ENCODE data around the gene STX18. TPM values are rescaled to one million over a fixed set of nuclear protein-coding genes. Genes with fewer than 3 reads are reported as not detected.
A peak's percentile ranks its signal among the peaks of the same experiment; 100 is the strongest.

STX18 gene
- total and polyA plus RNA-seq, 2 experiments from 2014 or later, result 15.9 to 18.1 TPM

DNA sequence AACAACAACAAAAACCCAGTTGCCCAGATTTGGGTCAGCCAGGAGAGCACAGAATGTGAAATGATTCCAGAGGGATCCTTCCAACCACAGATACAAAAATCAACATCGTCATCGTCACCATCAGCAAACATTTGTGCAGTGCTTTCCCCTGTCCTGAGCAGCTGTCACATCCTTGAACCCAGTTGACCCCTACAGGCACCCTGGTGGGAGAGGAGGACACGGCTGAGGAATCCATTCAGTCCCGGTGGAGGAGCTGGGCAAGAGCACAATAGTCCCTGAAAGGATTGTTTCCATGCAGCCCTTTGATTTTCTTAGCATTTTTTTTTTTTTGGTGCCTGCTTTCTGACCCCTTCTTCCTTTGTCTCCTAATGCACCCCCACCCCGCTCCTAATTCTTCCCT, 37.1 kb upstream of the STX18 start:
- Mint-ChIP-seq H3K27ac (no peak overlapping the region), H3K9me3 (no peaks in the 10 kb centered on the region), H3K27me3 (ENCODE audit: insufficient read depth, low read depth, poor library complexity) (peaks cover 16% of the 10 kb centered on the region), H3K4me1 (peaks cover 27% of the 10 kb centered on the region), H3K4me3 (no peak overlapping the region), H3K36me3 (ENCODE audit: low read depth) (no peaks in the 10 kb centered on the region; the same call in 1 of the 3 replicates)
- Histone ChIP-seq H4K20me1 (replicated peaks; ENCODE audit: insufficient read depth) (peaks cover 5% of the 10 kb centered on the region), H3K27me3 (ENCODE audit: insufficient read depth) (peaks cover 19% of the 10 kb centered on the region), H3F3A (replicated peaks; ENCODE audit: low read depth) (no peaks in the 10 kb centered on the region; the same call in 1 of the 2 replicates), H3K4me3 (no peak overlapping the region), H3K27ac (ENCODE audit: low read depth) (no peak overlapping the region), H3K9me2 (ENCODE audit: insufficient read depth) (no peaks in the 10 kb centered on the region), H3K4me1 (ENCODE audit: insufficient read depth) (peaks cover 8% of the 10 kb centered on the region), H3K4me2 (no peak overlapping the region), H3K79me2 (replicated peaks; ENCODE audit: insufficient read depth) (no peaks in the 10 kb centered on the region), H2AFZ (no peak overlapping the region), H3K36me3 (ENCODE audit: insufficient read depth) (no peaks in the 10 kb centered on the region; the same call in 1 of the 2 replicates)
- ATAC-seq, result peak; percentile 15
- TF ChIP-seq, protein P1, sequence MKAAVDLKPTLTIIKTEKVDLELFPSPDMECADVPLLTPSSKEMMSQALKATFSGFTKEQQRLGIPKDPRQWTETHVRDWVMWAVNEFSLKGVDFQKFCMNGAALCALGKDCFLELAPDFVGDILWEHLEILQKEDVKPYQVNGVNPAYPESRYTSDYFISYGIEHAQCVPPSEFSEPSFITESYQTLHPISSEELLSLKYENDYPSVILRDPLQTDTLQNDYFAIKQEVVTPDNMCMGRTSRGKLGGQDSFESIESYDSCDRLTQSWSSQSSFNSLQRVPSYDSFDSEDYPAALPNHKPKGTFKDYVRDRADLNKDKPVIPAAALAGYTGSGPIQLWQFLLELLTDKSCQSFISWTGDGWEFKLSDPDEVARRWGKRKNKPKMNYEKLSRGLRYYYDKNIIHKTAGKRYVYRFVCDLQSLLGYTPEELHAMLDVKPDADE (IDR thresholded peaks at IDR 0.05), result no peak
- TF ChIP-seq JUNB (IDR thresholded peaks at IDR 0.05; ENCODE audit: unreplicated experiment) (no peak), EZH2 (IDR thresholded peaks at IDR 0.05; ENCODE audit: low read depth, unreplicated experiment) (no peak), STAT1 (IDR thresholded peaks at IDR 0.05; ENCODE audit: unreplicated experiment) (no peak), POLR2AphosphoS5 (IDR thresholded peaks at IDR 0.05; ENCODE audit: low read depth) (no peak), CREB1 (CRISPR knock-in tag; IDR thresholded peaks at IDR 0.05; ENCODE audit: low read depth) (no peak), ZNF114 (CRISPR knock-in tag; IDR thresholded peaks at IDR 0.05) (no peak), EZH2phosphoT487 (IDR thresholded peaks at IDR 0.05; ENCODE audit: unreplicated experiment) (no peak)
- peak; percentile 46 for DNase-seq (ENCODE audit: low spot score)

DNA sequence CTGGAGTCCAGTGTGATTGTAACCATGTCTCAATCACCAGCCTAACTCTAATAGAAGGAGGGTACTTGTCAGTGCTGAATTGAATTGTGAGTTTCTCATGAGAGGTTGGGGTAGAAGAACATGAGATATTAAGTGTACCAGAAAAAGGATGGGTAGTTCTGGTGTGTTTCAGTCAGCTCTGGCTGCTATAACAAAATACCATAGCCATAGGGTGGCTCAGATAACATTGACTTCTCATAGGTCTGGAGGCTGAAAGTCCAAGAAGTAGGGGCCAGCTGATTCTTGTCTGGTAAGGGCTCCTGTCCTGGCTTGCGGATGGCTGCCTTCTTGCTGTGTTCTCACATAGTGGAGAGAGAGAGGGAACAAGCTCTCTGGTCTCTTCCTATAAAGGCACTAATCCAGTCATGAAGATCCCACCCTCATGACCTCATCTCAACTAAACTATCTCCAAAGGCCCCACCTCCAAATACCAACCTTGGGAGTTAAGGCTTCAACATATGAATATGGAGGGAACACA, 35.6 kb upstream of the STX18 start:
- ATAC-seq (no peak), DNase-seq (ENCODE audit: low spot score) (no peak)
- Histone ChIP-seq H3K36me3 (ENCODE audit: insufficient read depth) (no peaks in the 10 kb centered on the region; the same call in 1 of the 2 replicates), H3K9me2 (ENCODE audit: insufficient read depth) (no peaks in the 10 kb centered on the region), H3F3A (replicated peaks; ENCODE audit: low read depth) (no peaks in the 10 kb centered on the region; the same call in 1 of the 2 replicates), H4K20me1 (replicated peaks; ENCODE audit: insufficient read depth) (no peaks in the 10 kb centered on the region; the same call in none of the 2 replicates), H3K79me2 (replicated peaks; ENCODE audit: insufficient read depth) (no peaks in the 10 kb centered on the region), H3K4me3 (no peak overlapping the region), H3K27me3 (ENCODE audit: insufficient read depth) (peaks cover 31% of the 10 kb centered on the region), H2AFZ (no peak overlapping the region), H3K4me2 (no peak overlapping the region), H3K27ac (ENCODE audit: low read depth) (no peak overlapping the region), H3K4me1 (ENCODE audit: insufficient read depth) (peaks cover 8% of the 10 kb centered on the region)
- Mint-ChIP-seq H3K9me3 (no peaks in the 10 kb centered on the region), H3K4me1 (peaks cover 21% of the 10 kb centered on the region), H3K4me3 (no peak overlapping the region), H3K36me3 (ENCODE audit: low read depth) (no peaks in the 10 kb centered on the region; the same call in 1 of the 3 replicates), H3K27me3 (ENCODE audit: insufficient read depth, low read depth, poor library complexity) (peaks cover 18% of the 10 kb centered on the region), H3K27ac (no peak overlapping the region)
- TF ChIP-seq, protein P2, sequence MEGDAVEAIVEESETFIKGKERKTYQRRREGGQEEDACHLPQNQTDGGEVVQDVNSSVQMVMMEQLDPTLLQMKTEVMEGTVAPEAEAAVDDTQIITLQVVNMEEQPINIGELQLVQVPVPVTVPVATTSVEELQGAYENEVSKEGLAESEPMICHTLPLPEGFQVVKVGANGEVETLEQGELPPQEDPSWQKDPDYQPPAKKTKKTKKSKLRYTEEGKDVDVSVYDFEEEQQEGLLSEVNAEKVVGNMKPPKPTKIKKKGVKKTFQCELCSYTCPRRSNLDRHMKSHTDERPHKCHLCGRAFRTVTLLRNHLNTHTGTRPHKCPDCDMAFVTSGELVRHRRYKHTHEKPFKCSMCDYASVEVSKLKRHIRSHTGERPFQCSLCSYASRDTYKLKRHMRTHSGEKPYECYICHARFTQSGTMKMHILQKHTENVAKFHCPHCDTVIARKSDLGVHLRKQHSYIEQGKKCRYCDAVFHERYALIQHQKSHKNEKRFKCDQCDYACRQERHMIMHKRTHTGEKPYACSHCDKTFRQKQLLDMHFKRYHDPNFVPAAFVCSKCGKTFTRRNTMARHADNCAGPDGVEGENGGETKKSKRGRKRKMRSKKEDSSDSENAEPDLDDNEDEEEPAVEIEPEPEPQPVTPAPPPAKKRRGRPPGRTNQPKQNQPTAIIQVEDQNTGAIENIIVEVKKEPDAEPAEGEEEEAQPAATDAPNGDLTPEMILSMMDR (conservative IDR thresholded peaks at IDR 0.05; ENCODE audit: low read depth in 2 of 2), result no peak
- no peak for TF ChIP-seq EZH2 (IDR thresholded peaks at IDR 0.05; ENCODE audit: low read depth, unreplicated experiment)
- TF ChIP-seq ZNF114 (CRISPR knock-in tag; IDR thresholded peaks at IDR 0.05), result no peak
